SH-SY5Y (cell line): Measurements from ENCODE around the gene PNPLA6.

Experiments
- GATA2 ChIP-seq: IDR thresholded peaks from 2 replicates; pipeline ENCODE4 v1.6.1; 2011; ENCODE audit warnings: mild to moderate bottlenecking, low read depth, low read length
- GATA3 ChIP-seq: IDR thresholded peaks from 2 replicates; pipeline ENCODE4 v1.6.1; 2011; ENCODE audit warnings: low read depth, mild to moderate bottlenecking, low read length, moderate library complexity

DNA sequence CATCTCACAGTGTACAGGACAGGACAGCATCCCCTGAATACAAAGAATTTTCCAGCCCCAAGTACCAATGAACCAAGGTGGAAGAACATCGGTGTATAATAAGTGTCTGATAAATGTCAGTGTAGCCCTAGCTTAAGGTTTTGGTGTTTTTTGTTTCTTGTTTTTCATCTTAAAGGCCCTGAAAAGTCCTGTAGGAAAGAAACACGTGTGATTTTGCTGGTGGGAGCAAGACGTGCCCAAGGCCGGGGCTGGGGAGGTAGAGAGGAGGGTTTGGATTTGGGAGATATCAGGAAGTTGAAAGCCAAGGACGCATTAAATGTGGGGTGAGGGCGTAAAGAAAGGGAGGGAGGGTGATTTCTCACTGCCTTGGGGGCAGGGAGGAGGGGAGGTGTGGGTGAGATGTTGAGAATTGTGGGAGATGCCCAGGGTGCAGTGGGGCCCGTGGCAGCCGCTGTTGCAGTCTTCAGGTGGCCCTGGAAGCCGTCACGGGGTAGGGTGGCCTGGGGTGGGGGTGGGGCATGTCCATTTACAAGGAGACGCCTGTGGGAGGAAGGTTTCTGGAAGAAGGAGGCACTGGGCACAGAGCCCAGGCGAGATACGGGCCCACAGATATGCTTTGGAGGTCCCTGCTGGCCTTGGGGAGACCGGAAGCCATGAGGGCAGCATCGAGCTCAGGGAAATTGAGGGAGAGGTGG is 66.9 kb downstream of the PNPLA6 start:
- TF ChIP-seq GATA2, result no peak
- TF ChIP-seq GATA3, result no peak
